ENCODE results near the gene CLDN18.

Gene CLDN18

GRCh38 chr3:138023754-138024153 is 13.8 kb downstream of the CLDN18 start:
- H3K4me3 ChIP-seq (ENCODE audit: low read length in 2 of 2) = no peak overlapping the region
- no peaks in the 10 kb centered on the region for H3K4me1 ChIP-seq (ENCODE audit: control insufficient read depth in 2 of 2, insufficient read depth in 2 of 2, low read length in 2 of 2)
- H3K9me3 ChIP-seq (ENCODE audit: control insufficient read depth in 2 of 2, low read length in 2 of 2) = no peaks in the 10 kb centered on the region
- H3K9ac ChIP-seq (ENCODE audit: low read depth in 1 of 2, low read length in 2 of 2) = no peak overlapping the region
- no peak overlapping the region for H3K27ac ChIP-seq (ENCODE audit: low read depth in 2 of 2, low read length in 2 of 2)
- H3K27me3 ChIP-seq (ENCODE audit: control insufficient read depth in 2 of 2, insufficient read depth in 2 of 2, low read length in 2 of 2) = no peaks in the 10 kb centered on the region
- H3K36me3 ChIP-seq (ENCODE audit: control insufficient read depth in 2 of 2, insufficient read depth in 2 of 2, low read length in 2 of 2) = no peaks in the 10 kb centered on the region

- H3K9me3 ChIP-seq (ENCODE audit: control insufficient read depth in 2 of 2, low read length in 2 of 2) = no peaks in the 10 kb centered on the region
- H3K36me3 ChIP-seq (ENCODE audit: control insufficient read depth in 2 of 2, insufficient read depth in 2 of 2, low read length in 2 of 2) = no peaks in the 10 kb centered on the region
- no peaks in the 10 kb centered on the region for H3K27me3 ChIP-seq (ENCODE audit: control insufficient read depth in 2 of 2, insufficient read depth in 2 of 2, low read length in 2 of 2)
These were observed 15.6 kb downstream of the CLDN18 start for GRCh38 chr3:138025553-138025952.

GRCh38 chr3:138027821-138028220 is 17.9 kb downstream of the CLDN18 start:
- Histone ChIP-seq H3K9ac (ENCODE audit: low read depth in 1 of 2, low read length in 2 of 2) (no peak overlapping the region), H3K4me1 (ENCODE audit: control insufficient read depth in 2 of 2, insufficient read depth in 2 of 2, low read length in 2 of 2) (no peaks in the 10 kb centered on the region), H3K27me3 (ENCODE audit: control insufficient read depth in 2 of 2, insufficient read depth in 2 of 2, low read length in 2 of 2) (no peaks in the 10 kb centered on the region), H3K27ac (ENCODE audit: low read depth in 2 of 2, low read length in 2 of 2) (no peak overlapping the region), H3K36me3 (ENCODE audit: control insufficient read depth in 2 of 2, insufficient read depth in 2 of 2, low read length in 2 of 2) (no peaks in the 10 kb centered on the region), H3K4me3 (ENCODE audit: low read length in 2 of 2) (no peak overlapping the region), H3K9me3 (ENCODE audit: control insufficient read depth in 2 of 2, low read length in 2 of 2) (no peaks in the 10 kb centered on the region)

More at GRCh38 chr3:138025553-138025952, 15.6 kb downstream of the CLDN18 start:
- Histone ChIP-seq H3K4me3 (ENCODE audit: low read length in 2 of 2) (no peak overlapping the region), H3K4me1 (ENCODE audit: control insufficient read depth in 2 of 2, insufficient read depth in 2 of 2, low read length in 2 of 2) (no peaks in the 10 kb centered on the region), H3K27ac (ENCODE audit: low read depth in 2 of 2, low read length in 2 of 2) (no peak overlapping the region), H3K9ac (ENCODE audit: low read depth in 1 of 2, low read length in 2 of 2) (no peak overlapping the region)

GRCh38 chr3:138030734-138031280 is 20.8 kb downstream of the CLDN18 start:
- H3K27ac ChIP-seq (ENCODE audit: low read depth in 2 of 2, low read length in 2 of 2) = no peak overlapping the region
- H3K4me3 ChIP-seq (ENCODE audit: low read length in 2 of 2) = no peak overlapping the region
- no peaks in the 10 kb centered on the region for H3K27me3 ChIP-seq (ENCODE audit: control insufficient read depth in 2 of 2, insufficient read depth in 2 of 2, low read length in 2 of 2)
- no peaks in the 10 kb centered on the region for H3K9me3 ChIP-seq (ENCODE audit: control insufficient read depth in 2 of 2, low read length in 2 of 2)
- no peak overlapping the region for H3K9ac ChIP-seq (ENCODE audit: low read depth in 1 of 2, low read length in 2 of 2)
- H3K36me3 ChIP-seq (ENCODE audit: control insufficient read depth in 2 of 2, insufficient read depth in 2 of 2, low read length in 2 of 2) = no peaks in the 10 kb centered on the region
- H3K4me1 ChIP-seq (ENCODE audit: control insufficient read depth in 2 of 2, insufficient read depth in 2 of 2, low read length in 2 of 2) = no peaks in the 10 kb centered on the region

GRCh38 chr3:138031536-138031935 is 21.6 kb downstream of the CLDN18 start:
- Histone ChIP-seq H3K27me3 (ENCODE audit: control insufficient read depth in 2 of 2, insufficient read depth in 2 of 2, low read length in 2 of 2) (no peaks in the 10 kb centered on the region), H3K27ac (ENCODE audit: low read depth in 2 of 2, low read length in 2 of 2) (no peak overlapping the region)

GRCh38 chr3:138032567-138032966 is 22.6 kb downstream of the CLDN18 start:
- no peaks in the 10 kb centered on the region for H3K9me3 ChIP-seq (ENCODE audit: control insufficient read depth in 2 of 2, low read length in 2 of 2)
- H3K27ac ChIP-seq (ENCODE audit: low read depth in 2 of 2, low read length in 2 of 2) = no peak overlapping the region
- H3K9ac ChIP-seq (ENCODE audit: low read depth in 1 of 2, low read length in 2 of 2) = no peak overlapping the region
- no peak overlapping the region for H3K4me3 ChIP-seq (ENCODE audit: low read length in 2 of 2)
- no peaks in the 10 kb centered on the region for H3K36me3 ChIP-seq (ENCODE audit: control insufficient read depth in 2 of 2, insufficient read depth in 2 of 2, low read length in 2 of 2)
- H3K27me3 ChIP-seq (ENCODE audit: control insufficient read depth in 2 of 2, insufficient read depth in 2 of 2, low read length in 2 of 2) = no peaks in the 10 kb centered on the region
- H3K4me1 ChIP-seq (ENCODE audit: control insufficient read depth in 2 of 2, insufficient read depth in 2 of 2, low read length in 2 of 2) = no peaks in the 10 kb centered on the region

More at GRCh38 chr3:138031536-138031935, 21.6 kb downstream of the CLDN18 start:
- no peaks in the 10 kb centered on the region for H3K4me1 ChIP-seq (ENCODE audit: control insufficient read depth in 2 of 2, insufficient read depth in 2 of 2, low read length in 2 of 2)
- no peaks in the 10 kb centered on the region for H3K9me3 ChIP-seq (ENCODE audit: control insufficient read depth in 2 of 2, low read length in 2 of 2)
- no peak overlapping the region for H3K9ac ChIP-seq (ENCODE audit: low read depth in 1 of 2, low read length in 2 of 2)
- H3K36me3 ChIP-seq (ENCODE audit: control insufficient read depth in 2 of 2, insufficient read depth in 2 of 2, low read length in 2 of 2) = no peaks in the 10 kb centered on the region
- H3K4me3 ChIP-seq (ENCODE audit: low read length in 2 of 2) = no peak overlapping the region

GRCh38 chr3:138033202-138033691 is 23.3 kb downstream of the CLDN18 start:
- Histone ChIP-seq H3K36me3 (ENCODE audit: control insufficient read depth in 2 of 2, insufficient read depth in 2 of 2, low read length in 2 of 2) (no peaks in the 10 kb centered on the region), H3K4me1 (ENCODE audit: control insufficient read depth in 2 of 2, insufficient read depth in 2 of 2, low read length in 2 of 2) (no peaks in the 10 kb centered on the region), H3K4me3 (ENCODE audit: low read length in 2 of 2) (no peak overlapping the region), H3K9ac (ENCODE audit: low read depth in 1 of 2, low read length in 2 of 2) (no peak overlapping the region), H3K27ac (ENCODE audit: low read depth in 2 of 2, low read length in 2 of 2) (no peak overlapping the region), H3K27me3 (ENCODE audit: control insufficient read depth in 2 of 2, insufficient read depth in 2 of 2, low read length in 2 of 2) (no peaks in the 10 kb centered on the region), H3K9me3 (ENCODE audit: control insufficient read depth in 2 of 2, low read length in 2 of 2) (no peaks in the 10 kb centered on the region)

- H3K27me3 ChIP-seq (ENCODE audit: control insufficient read depth in 2 of 2, insufficient read depth in 2 of 2, low read length in 2 of 2) = no peaks in the 10 kb centered on the region
- H3K9ac ChIP-seq (ENCODE audit: low read depth in 1 of 2, low read length in 2 of 2) = no peak overlapping the region
- H3K27ac ChIP-seq (ENCODE audit: low read depth in 2 of 2, low read length in 2 of 2) = no peak overlapping the region
- no peak overlapping the region for H3K4me3 ChIP-seq (ENCODE audit: low read length in 2 of 2)
- H3K4me1 ChIP-seq (ENCODE audit: control insufficient read depth in 2 of 2, insufficient read depth in 2 of 2, low read length in 2 of 2) = no peaks in the 10 kb centered on the region
- H3K9me3 ChIP-seq (ENCODE audit: control insufficient read depth in 2 of 2, low read length in 2 of 2) = no peaks in the 10 kb centered on the region
- no peaks in the 10 kb centered on the region for H3K36me3 ChIP-seq (ENCODE audit: control insufficient read depth in 2 of 2, insufficient read depth in 2 of 2, low read length in 2 of 2)
These were observed 25.0 kb downstream of the CLDN18 start for GRCh38 chr3:138034918-138035317.

- Histone ChIP-seq H3K9ac (ENCODE audit: low read depth in 1 of 2, low read length in 2 of 2) (no peak overlapping the region), H3K27me3 (ENCODE audit: control insufficient read depth in 2 of 2, insufficient read depth in 2 of 2, low read length in 2 of 2) (no peaks in the 10 kb centered on the region), H3K27ac (ENCODE audit: low read depth in 2 of 2, low read length in 2 of 2) (no peak overlapping the region), H3K36me3 (ENCODE audit: control insufficient read depth in 2 of 2, insufficient read depth in 2 of 2, low read length in 2 of 2) (no peaks in the 10 kb centered on the region), H3K4me1 (ENCODE audit: control insufficient read depth in 2 of 2, insufficient read depth in 2 of 2, low read length in 2 of 2) (no peaks in the 10 kb centered on the region), H3K9me3 (ENCODE audit: control insufficient read depth in 2 of 2, low read length in 2 of 2) (no peaks in the 10 kb centered on the region), H3K4me3 (ENCODE audit: low read length in 2 of 2) (no peak overlapping the region)
These were observed 26.6 kb downstream of the CLDN18 start for GRCh38 chr3:138036572-138036971.

- no peaks in the 10 kb centered on the region for H3K4me1 ChIP-seq (ENCODE audit: control insufficient read depth in 2 of 2, insufficient read depth in 2 of 2, low read length in 2 of 2)
- H3K9me3 ChIP-seq (ENCODE audit: control insufficient read depth in 2 of 2, low read length in 2 of 2) = no peaks in the 10 kb centered on the region
- no peaks in the 10 kb centered on the region for H3K36me3 ChIP-seq (ENCODE audit: control insufficient read depth in 2 of 2, insufficient read depth in 2 of 2, low read length in 2 of 2)
- H3K9ac ChIP-seq (ENCODE audit: low read depth in 1 of 2, low read length in 2 of 2) = no peak overlapping the region
- H3K27me3 ChIP-seq (ENCODE audit: control insufficient read depth in 2 of 2, insufficient read depth in 2 of 2, low read length in 2 of 2) = no peaks in the 10 kb centered on the region
- no peak overlapping the region for H3K27ac ChIP-seq (ENCODE audit: low read depth in 2 of 2, low read length in 2 of 2)
- H3K4me3 ChIP-seq (ENCODE audit: low read length in 2 of 2) = no peak overlapping the region
These were observed 28.9 kb downstream of the CLDN18 start for GRCh38 chr3:138038725-138039462.
